ENCODE measurements around the gene MYBL2.
"Not testable (repeated sequence)": the region's sequence is repeated elsewhere in the genome, so short reads cannot be mapped to it uniquely, and the experiment has no call there.

The MYBL2 gene

DNA sequence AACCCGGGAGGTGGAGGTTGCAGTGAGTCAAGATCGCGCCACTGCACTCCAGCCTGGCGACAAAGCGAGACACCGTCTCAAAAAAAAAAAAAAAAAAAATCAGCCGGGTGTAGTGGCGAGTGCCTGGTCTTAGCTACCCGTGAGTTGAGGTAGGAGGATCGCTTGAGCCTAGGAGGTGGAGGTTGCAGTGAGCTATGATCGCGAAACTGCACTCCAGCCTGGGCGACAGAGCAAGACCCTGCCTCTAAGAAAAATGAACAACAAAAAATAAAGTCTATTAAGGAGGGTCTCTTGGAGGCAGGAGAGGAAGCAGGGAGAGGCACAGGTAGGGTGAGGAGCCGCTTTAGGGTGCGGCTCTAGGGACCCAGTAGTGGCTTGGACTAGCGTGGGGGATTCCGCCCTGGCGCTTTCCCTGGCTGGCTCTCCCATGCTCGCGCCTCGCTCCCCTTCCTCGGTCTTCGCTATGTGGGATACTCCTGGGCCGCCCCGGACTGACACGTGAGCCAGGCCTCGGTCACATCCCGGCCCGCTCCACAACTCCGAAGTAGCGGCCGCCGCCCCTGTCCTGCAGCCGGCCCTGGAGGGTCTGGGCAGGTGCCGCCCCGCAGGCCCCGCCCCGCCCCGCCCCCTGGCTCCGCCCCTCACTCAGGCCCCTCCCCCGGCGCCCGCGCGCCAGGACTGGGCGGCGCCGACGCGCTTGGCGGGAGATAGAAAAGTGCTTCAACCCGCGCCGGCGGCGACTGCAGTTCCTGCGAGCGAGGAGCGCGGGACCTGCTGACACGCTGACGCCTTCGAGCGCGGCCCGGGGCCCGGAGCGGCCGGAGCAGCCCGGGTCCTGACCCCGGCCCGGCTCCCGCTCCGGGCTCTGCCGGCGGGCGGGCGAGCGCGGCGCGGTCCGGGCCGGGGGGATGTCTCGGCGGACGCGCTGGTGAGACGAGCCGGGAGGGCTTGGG is at the start of gene MYBL2:
Gene MYBL2 (plus strand): TSS at position 739 of the 953 bp plus-strand sequence. CDS start 170 bp downstream, at position 909.
- DNase-seq, result peak; percentile 61

DNA sequence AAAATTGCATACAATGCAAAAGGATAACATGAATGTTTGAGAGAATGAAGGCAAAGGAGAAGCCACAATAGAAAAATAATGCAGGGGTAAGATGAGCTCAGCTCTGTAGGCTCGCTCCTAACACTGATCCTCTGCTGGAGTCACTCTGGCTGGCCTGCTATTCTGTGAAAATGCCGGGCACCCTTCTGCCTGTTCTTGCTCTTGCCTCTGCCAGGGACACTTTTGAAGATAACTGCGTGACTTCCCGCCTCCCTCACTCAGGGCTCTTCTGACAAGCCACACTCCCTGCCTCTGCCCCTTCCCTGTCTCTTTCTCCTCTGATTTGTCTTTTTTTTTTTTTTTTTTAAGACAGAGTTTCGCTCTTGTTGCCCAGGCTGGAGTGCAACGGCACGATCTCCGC is 35.3 kb upstream of the MYBL2 start:
- DNase-seq, result no peak

DNA sequence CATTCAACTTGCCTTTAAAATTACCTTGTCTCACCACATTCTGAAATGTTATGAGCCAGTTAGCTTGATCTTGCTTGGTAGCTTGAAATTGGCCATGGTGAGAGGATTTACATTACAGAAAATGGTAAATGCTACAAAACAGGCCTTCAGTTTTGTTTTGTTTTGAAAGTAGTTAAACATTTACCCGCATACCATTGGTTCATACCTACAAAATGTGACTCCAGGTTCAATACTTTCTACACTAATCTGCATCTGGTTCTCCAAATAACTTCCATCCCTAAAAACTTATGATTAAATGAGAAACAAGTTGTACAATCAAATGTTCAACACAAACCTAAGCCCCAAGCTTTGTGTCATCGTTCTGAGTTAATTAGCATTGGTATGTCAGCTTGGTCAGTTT is 30.5 kb upstream of the MYBL2 start:
- no peak for DNase-seq

DNA sequence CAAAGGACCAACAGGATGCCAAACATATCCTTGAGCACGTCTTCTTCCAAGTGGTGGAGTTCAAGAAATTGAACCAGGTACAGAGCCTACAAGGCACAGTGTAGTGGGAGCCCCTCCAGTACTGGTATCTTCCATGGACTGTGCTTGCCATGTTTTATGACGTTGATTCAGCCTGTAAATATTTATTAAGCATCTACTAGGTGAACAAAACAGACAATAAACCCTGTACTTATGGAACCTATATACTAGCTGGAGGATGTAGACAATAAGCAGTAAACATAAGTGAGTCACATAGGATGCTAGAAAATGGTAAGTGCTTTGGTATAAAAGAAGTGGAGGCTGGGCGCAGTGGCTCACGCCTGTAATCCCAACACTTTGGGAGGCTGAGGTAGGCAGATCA is 24.4 kb upstream of the MYBL2 start:
- DNase-seq, result no peak

DNA sequence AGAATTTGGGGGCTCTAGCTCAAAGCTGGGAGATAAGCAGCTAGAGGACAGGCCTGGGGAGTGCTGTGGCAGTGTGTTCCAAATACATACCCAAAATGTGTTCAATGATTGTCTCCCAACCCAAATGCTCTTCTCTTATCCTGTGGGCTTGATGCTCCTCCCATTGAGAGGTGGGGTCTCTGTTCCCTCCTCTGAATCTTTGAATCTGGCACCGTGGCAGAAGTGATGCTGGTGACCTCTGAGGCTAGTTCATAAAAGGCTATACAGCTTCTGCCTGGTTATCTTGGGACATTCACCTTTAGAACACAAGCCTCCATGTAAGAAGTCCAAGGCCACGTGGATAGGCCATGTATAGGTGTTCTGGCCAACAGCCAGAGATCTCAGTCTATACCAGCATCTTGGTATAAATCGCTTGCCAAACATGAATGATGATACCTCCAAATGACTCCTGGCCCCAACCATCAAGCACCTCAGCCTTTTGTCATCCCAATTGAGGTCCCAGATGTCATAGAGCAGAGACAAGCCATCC is 15.9 kb upstream of the MYBL2 start:
- DNase-seq, result no peak

DNA sequence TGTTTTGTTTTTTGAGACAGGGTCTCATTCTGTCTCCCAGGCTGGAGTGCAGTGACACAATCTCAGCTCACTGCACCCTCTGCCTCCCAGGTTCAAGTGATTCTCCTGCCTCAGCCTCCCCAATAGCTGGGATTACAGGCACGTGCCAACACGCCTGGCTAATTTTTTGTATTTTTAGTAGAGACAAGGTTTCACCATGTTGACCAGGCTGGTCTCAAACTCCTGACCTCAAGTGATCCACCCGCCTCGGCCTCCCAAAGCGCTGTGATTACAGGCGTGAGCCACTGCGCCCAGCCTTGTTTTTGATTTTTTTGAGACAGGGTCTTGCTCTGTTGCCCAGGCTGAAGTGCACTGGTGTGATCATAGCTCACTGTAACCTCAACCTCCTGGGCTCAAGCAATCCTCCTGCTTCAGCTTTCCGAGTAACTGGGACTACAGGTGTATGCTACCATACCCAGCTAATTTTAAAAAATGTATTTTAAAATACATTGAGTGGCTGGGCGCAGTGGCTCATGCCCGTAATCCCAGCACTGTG is 15.2 kb upstream of the MYBL2 start:
- not testable (repeated sequence) for DNase-seq

DNA sequence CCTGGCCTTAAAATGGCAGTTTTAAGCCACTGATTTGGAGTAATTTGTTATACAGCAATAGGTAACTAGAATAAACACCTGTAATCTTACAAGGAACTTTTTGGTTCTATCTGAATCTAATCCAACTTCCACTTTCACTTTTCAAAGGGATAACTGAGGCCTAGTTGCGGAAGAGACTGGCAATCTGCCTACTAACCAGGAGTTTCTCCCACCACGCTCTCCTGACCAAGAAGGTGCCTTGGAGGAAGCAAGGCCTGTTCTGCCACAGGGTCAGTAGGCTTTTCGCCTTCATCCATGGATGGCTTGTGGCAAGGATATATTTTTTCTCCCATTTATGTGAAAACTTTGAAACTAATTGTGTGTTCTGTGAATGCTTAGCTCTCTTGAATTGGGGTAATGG is 12.9 kb upstream of the MYBL2 start:
- DNase-seq, result no peak

DNA sequence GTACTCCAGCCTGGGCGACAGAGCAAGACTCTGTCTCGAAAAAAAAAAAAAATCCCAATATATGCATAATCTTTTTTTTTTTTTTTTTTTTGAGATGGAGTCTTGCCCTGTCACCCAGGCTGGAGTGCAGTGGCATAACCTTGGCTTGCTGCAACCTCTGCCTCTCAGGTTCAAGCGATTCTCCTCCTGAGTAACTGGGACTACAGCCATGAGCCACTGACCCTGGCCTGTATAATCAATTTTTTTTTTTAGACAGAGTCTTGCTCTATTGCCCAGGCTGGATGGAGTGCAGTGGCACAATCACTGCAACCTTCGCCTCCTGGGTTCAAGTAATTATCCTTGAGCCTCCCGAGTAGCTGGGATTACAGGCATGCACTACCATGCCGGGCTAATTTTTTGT is 11.7 kb upstream of the MYBL2 start:
- DNase-seq, result not testable (repeated sequence)

DNA sequence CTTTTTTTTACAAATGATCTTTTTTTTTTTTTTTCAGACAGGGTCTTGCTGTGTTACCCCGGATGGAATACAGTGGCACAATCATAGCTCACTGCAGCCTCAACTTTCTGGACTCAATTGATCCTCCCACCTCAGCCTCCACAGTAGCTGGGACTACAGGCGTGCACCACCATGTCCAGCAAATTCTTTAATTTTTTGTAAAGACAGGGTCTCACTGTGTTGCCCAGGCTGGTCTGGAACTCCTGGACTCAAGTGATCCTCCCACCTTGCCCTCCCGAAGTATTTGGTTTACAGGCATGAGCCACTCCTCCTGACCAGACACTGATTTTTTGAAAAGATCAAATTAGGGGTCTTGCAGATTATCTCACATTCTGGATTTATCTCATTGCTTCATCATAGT is 11.0 kb upstream of the MYBL2 start:
- no peak for DNase-seq

DNA sequence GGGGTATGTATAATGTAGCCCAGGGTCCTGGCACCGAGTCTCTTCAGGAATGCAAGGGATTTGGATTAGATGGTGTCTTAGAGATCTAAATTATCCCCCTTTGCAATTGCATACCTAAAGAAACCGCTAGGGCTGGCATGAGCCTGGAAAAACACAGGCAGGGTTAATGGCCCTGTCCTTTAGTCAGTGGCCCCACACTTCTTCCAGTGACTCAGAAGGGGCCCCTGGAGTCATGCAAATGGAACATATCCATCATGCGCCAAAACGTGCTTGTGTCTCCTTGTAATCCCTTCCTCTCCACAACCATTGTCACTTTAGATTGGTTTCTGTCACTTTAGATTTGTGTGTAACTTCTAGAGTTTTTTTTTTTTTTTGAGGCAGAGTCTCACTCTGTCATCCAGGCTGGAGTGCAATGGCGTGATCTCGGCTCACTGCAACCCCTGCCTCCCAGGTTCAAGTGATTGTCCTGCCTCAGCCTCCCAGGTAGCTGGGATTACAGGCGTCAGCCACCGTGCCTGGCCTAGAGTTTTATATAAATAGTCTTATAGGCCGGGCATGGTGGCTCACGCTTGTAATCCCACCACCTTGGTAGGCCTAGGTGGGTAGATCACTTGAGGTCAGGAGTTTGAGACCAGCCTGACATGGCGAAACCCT is 8.7 kb upstream of the MYBL2 start:
- DNase-seq, result no peak

DNA sequence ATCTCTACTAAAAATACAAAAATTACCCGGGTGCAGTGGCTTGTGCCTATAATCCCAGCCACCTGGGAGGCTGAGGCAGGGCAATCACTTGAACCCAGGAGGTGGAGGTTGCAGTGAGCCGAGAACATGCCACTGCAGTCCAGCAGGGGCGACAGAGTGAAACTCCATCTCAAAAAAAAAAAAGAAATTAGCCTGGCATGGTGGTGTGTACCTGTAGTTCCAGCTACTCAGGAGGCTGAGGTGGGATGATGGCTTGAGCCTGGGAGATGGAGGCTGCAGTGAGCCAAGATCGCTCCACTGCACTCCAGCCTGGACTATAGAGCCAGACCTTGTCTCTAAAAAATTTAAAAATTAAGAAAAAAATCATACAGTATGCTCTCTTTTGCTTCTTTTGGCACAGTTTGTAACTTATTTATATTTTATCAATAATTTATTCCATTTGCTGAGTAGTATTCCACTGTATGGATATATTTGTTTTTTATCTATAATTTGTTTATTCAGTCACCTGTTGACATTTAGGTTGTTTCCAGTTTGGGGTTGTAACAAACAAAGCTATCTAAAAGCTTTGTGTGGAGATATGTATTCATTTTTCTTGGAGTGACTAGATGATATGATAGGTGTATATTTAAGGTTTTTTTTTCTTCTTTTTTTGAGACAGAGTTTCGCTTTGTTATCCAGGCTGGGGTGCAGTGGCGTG is 8.0 kb upstream of the MYBL2 start:
- no peak for DNase-seq

DNA sequence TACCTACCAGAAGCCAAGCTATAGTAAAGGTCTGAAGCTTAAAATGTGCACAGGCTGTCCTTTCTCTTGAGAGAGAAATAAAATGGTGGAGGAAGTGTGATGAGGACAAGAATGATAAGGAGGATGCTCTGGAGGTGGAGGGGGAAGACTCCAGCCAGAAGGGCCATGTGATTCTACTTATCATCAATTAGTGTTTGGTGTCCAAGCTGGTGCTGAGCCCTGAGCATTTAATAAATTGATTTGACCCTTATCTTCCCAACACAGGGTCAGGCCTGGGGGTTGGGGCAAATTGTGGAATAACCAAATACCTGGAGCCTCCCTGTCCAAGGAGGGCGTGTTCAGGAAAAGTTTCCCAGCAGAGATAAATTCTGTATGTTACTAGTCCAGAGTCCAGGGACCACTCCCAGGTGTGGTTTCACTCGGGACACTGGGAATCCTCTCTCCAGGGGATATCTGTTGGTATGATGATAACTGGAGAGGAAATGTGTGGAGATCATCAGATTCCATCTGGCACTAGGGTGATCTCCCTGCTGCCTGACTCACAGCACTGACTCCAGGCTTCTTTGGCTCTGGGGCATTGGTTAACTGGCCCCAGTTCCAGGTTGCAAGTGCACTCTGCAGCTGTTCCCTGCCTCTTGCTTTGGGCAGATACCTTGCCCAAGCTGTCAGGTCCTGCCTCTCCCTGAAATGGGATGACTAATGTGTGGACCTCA is 3.8 kb upstream of the MYBL2 start:
- no peak for DNase-seq

DNA sequence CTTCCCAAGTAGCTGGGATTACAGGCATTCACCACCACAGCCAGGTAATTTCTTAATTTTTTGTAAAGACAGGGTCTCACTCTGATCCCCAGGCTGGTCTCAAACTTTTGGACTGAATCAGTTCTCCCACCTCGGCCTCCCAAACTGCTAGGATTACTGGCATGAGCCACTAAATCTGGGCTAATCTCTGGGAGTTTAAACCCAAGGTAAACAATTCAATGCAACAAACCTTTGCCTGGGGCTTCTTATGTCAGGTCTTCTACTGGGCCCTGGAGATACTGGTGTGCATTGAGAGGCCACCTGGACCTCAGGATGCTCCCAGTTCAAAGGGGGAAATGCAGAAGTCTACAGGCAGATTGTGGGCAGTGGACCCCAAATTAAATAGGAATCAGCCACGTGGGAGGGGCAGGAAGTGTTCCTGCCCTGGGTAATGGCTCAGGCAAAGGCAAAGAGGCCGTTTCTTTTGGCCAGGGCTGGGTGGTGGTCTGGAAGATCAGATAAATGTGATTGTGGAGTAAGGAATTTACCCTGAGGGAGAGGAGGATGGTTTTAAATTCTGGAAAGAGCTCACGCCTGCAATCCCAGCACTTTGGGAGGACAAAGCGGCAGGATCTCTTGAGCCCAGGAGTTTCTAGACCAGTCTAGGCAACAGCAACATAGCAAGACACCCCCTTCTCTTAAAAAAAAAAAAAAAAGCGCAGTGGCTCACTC is 1.3 kb upstream of the MYBL2 start:
- no peak for DNase-seq

DNA sequence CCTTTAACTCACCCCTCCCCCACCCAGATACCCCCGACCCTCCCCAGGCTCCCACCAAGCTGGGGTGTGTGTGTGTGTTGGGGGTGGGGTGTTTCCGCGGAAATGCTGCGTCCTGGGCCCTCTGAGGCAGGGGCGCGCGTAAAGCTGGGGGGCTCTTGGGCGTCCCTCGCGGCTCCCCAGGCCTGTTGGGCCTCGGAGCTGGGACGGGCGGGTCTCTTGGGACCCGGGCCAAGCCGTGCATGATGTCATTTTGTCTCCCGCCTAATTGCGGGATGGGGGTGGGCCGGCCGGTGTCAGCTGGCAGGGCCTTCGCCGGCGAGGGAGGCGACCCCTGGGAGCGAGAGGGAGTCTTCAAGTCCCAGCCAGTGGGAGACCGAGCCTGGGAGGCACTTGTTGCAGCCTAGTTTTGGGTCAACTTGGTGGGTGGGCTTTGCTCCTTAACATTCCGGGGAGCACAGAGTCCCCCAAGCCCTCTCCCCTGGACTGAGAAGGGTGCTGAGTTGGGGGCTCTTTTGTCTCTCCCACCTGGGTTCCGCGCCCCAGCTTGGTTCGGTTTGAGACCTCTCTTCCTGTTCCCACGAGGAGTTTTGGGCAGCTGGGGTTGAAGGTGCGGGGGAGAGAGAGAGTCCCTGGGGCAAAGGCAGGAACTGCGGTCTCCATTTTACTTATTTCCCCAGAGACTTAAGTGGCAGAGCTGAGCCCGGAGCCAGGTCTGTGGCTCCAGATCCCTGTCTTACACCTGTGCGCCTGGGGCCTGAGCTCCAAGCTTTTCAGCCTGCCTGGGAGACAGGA is 623 bp downstream of the MYBL2 start:
- no peak for DNase-seq

DNA sequence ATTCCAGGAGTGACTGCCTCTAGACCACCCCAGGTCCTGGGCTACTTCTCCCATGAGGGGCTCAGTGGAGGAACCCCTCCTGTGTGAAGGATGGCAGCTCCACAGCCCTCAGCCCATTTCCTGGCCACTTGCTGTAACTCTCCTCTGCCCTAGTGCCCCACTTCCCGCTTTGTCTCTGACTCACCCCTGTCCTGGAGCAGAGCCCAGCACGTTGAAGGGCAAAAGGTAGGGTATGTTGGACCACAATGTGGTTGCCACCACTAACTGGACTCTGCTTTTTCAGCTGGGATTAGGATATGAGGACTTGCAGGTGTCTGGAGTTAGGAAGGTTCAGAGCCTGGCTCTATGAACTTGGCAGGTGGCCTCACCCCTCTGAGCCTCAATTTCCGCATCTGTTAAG is 2.4 kb downstream of the MYBL2 start:
- no peak for DNase-seq

DNA sequence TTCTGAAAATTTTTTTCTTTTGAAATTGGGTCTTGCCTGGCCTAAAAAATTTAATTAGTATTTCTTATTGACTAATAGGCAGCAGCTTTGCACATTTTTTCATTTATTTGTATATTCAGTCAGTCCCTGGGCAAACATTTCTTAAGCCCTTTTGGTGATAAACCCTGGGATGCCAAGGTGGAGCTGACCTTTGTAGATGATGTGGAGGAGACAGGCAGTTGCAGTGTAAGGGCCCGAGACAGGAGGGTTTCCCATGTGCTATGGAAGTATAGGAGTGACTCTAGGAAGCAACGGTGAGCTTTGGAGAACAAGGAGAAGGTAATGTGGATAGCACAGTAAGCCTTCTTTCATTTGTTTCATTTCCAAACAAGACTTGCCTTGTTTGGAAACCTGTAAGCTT is 3.5 kb downstream of the MYBL2 start:
- DNase-seq, result no peak

DNA sequence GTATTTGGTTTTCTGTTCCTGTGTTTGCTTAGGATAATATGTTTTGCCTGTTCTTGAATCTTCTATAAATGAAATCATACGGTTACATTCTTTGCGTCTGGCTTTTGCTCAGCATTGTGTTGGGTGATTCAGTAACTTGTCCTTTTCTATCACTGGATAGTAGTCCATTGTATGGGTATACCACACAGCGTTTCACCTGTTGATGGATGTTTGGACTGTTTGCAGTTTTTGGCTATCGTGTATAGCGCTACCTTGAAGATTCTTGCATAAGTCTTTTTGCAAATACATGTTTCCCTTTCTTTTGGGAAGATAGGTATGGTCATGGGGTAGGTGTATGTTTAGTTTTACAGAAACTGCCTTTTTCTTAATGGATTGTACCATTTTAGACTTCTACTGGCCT is 9.5 kb downstream of the MYBL2 start:
- no peak for DNase-seq

DNA sequence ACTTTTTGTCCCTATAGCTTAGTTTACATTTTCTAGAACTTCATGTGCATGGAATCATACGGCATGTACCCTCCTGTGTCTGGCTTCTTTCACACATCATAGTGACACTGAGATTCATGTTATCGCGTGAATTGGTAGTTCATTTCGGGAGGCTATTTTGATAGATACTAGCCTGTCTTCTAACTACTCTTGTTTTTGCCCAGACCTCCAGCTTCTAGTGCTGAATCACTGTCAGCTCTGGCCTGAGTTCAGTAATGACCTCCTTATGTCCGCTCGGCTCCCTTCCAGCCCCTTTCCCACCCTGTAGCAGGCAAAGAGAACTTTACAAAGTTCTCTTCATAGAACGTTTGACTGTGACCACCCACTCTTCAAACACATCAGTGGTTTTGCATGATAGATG is 14.1 kb downstream of the MYBL2 start:
- no peak for DNase-seq

DNA sequence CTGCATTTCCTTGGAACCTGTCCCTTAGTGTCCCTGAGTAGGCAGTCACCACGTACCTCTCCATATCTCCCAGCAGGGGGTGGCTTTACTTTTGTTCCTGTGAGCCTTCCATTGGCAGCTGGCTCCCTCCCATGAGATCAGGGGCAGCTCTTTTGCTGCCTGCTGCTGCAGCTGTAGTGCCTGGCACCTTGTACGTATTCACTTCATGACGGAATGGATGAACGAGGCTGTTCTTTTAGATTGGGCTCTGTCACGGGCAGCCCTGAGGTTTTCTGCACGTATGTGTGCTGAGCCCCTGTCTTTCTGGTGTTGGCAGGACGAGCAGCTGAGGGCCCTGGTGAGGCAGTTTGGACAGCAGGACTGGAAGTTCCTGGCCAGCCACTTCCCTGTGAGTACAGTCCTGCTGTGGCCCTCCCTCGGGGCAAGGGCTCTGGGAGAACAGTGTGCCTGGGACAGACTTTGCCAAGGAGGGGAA is 14.6 kb downstream of the MYBL2 start:
- DNase-seq, result no peak

DNA sequence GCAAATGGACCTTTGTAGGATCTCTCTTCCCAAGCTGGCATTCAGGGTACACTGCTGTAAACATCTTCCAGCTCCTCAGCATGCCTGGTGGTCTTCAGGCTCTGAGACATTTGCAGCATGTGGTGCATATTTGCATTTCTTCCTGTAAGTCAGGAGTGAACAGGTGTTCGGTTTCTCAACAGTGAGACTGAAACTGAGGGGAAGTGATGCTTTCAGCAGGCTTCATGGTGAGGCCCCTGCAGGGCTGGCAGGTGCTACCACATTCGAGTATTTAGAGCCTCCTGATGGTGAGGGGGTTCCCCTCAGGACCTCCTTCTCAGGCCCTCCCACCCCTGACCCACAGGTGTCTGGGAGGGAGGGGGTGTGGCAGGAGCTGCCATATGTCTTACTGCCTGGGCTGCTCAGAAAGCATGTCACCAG is 15.1 kb downstream of the MYBL2 start:
- no peak for DNase-seq

DNA sequence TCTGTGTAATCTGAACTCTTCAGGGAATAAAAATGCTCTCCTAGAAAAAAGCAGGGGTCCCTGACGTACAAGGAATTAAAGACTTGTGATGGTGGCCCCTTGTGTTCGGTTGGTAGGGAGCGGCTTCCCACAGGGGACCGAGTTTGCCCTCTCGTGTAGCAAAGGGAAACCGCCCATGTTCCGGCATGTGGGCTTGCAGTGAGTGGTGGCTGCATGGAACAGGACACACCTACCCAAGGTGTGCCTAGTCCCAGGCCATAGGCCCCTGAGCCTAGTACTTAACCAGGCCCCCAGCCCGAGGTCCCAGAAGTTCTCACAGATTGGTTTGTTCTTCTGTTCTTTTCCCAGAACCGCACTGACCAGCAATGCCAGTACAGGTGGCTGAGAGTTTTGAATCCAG is 15.5 kb downstream of the MYBL2 start:
- no peak for DNase-seq

Data from CD4-positive, alpha-beta T cell treated with Interleukin-4 for 4 hours (primary cell).